OCI-LY1 (cell line): ENCODE data around the gene SLIT3.
"Not testable (repeated sequence)": the region's sequence is repeated elsewhere in the genome, so short reads cannot be mapped to it uniquely, and the experiment has no call there.

Source experiments
- H2AFZ ChIP-seq: fragments of 200-600 bp; sonication (generic), shearing (Covaris generic); 2 replicates; pipeline ENCODE4 v1.6.0; 2014; ENCODE audit warnings: antibody characterized with exemption, mild to moderate bottlenecking, low read length
- H3F3A ChIP-seq: fragments of 200-600 bp; sonication (generic), shearing (Covaris generic); 2 replicates; pipeline ENCODE4 v1.6.0; 2014; ENCODE audit warnings: mild to moderate bottlenecking, antibody characterized with exemption, low read length, moderate library complexity; ENCODE audit not compliant: insufficient read depth
- H3K27ac ChIP-seq: fragments of 200-600 bp; sonication (generic); 2 replicates; pipeline ENCODE4 v1.5.1; 2014; ENCODE audit warnings: low read length, mixed run types, mild to moderate bottlenecking, low read depth; ENCODE audit not compliant: poor library complexity, severe bottlenecking
- H3K27me3 ChIP-seq: fragments of 200-600 bp; sonication (generic); 2 replicates; pipeline ENCODE4 v1.6.0; 2014; ENCODE audit warnings: antibody characterized with exemption, mild to moderate bottlenecking, low read length, moderate library complexity; ENCODE audit not compliant: insufficient read depth
- H3K36me3 ChIP-seq: fragments of 200-600 bp; sonication (generic); 2 replicates; pipeline ENCODE4 v1.6.1; 2014; ENCODE audit warnings: mild to moderate bottlenecking, antibody characterized with exemption, low read length, moderate library complexity, mixed read lengths; ENCODE audit not compliant: insufficient read depth
- H3K4me1 ChIP-seq: fragments of 200-600 bp; sonication (generic); 2 replicates; pipeline ENCODE4 v1.5.1; 2014; ENCODE audit warnings: mild to moderate bottlenecking, low read length, moderate library complexity; ENCODE audit not compliant: insufficient read depth, severe bottlenecking
- H3K4me2 ChIP-seq: fragments of 200-600 bp; sonication (generic), shearing (Covaris generic); 2 replicates; pipeline ENCODE4 v1.6.1; 2014; ENCODE audit warnings: low read length
- H3K4me3 ChIP-seq: fragments of 200-600 bp; sonication (generic); 2 replicates; pipeline ENCODE4 v1.5.1; 2014; ENCODE audit warnings: low read length, low read depth, mild to moderate bottlenecking, mixed read lengths; ENCODE audit not compliant: poor library complexity, severe bottlenecking
- H3K79me2 ChIP-seq: fragments of 200-600 bp; shearing (Covaris generic); 2 replicates; pipeline ENCODE4 v1.6.1; 2016; ENCODE audit warnings: mixed run types, low read length, mixed read lengths; ENCODE audit not compliant: insufficient read depth
- H3K9ac ChIP-seq: fragments of 200-600 bp; sonication (generic), shearing (Covaris generic); 2 replicates; pipeline ENCODE4 v1.6.1; 2014; ENCODE audit warnings: mild to moderate bottlenecking, low read length, mixed read lengths
- H3K9me2 ChIP-seq: fragments of 200-600 bp; sonication (generic), shearing (Covaris generic); 2 replicates; pipeline ENCODE4 v1.6.1; 2014; ENCODE audit warnings: low read depth, mild to moderate bottlenecking, low read length, mixed read lengths
- H3K9me3 ChIP-seq: fragments of 200-600 bp; shearing (Covaris generic); 2 replicates; pipeline ENCODE4 v1.6.1; 2014; ENCODE audit warnings: low read length, mixed read lengths
- H4K20me1 ChIP-seq: fragments of 200-600 bp; sonication (generic), shearing (Covaris generic); 2 replicates; pipeline ENCODE4 v1.6.0; 2016; ENCODE audit warnings: mild to moderate bottlenecking, low read length; ENCODE audit not compliant: insufficient read depth
- CTCF ChIP-seq: fragments of 200-600 bp; sonication (generic), shearing (Covaris generic); IDR thresholded peaks from 2 replicates; pipeline ENCODE4 v1.5.1; 2017; ENCODE audit warnings: mild to moderate bottlenecking, antibody characterized with exemption, low read length, moderate library complexity, mixed read lengths
- EZH2 ChIP-seq: fragments of 200-600 bp; sonication (generic), shearing (Covaris generic); IDR thresholded peaks from 2 replicates; pipeline ENCODE4 v1.8.0; 2017; ENCODE audit warnings: borderline replicate concordance, mixed run types, mild to moderate bottlenecking, antibody characterized with exemption, low read length, moderate library complexity, mixed read lengths

Gene SLIT3

GRCh38 chr5:169218176-169218575 is 82.8 kb downstream of the SLIT3 start:
- Histone ChIP-seq H3K4me2 (no peak overlapping the region), H3K4me1 (no peaks in the 10 kb centered on the region), H3K27me3 (no peaks in the 10 kb centered on the region), H4K20me1 (no peaks in the 10 kb centered on the region), H3K79me2 (no peaks in the 10 kb centered on the region), H3F3A (no peaks in the 10 kb centered on the region), H3K4me3 (no peak overlapping the region), H3K27ac (no peak overlapping the region), H3K36me3 (no peaks in the 10 kb centered on the region), H3K9me2 (no peaks in the 10 kb centered on the region), H3K9me3 (no peaks in the 10 kb centered on the region), H3K9ac (no peak overlapping the region), H2AFZ (no peak overlapping the region)
- TF ChIP-seq EZH2 = no peak
- TF ChIP-seq CTCF = no peak

- Histone ChIP-seq H3K9ac (no peak overlapping the region), H3K4me1 (no peaks in the 10 kb centered on the region), H3K36me3 (no peaks in the 10 kb centered on the region), H2AFZ (no peak overlapping the region), H3K27me3 (no peaks in the 10 kb centered on the region), H3K4me2 (no peak overlapping the region), H3K9me3 (no peaks in the 10 kb centered on the region), H3F3A (no peaks in the 10 kb centered on the region), H3K9me2 (no peaks in the 10 kb centered on the region), H3K27ac (no peak overlapping the region), H3K4me3 (no peak overlapping the region), H4K20me1 (no peaks in the 10 kb centered on the region), H3K79me2 (no peaks in the 10 kb centered on the region)
- TF ChIP-seq EZH2 (no peak), CTCF (no peak)
Observed at GRCh38 chr5:169216866-169217265, 84.1 kb downstream of the SLIT3 start.

GRCh38 chr5:169213479-169213878 is 87.5 kb downstream of the SLIT3 start:
- Histone ChIP-seq H3F3A (no peaks in the 10 kb centered on the region), H3K9ac (no peak overlapping the region), H3K4me2 (no peak overlapping the region), H4K20me1 (no peaks in the 10 kb centered on the region), H3K27me3 (no peaks in the 10 kb centered on the region), H3K36me3 (no peaks in the 10 kb centered on the region), H3K4me1 (no peaks in the 10 kb centered on the region), H3K9me3 (no peaks in the 10 kb centered on the region), H3K79me2 (no peaks in the 10 kb centered on the region), H2AFZ (no peak overlapping the region), H3K9me2 (no peaks in the 10 kb centered on the region), H3K27ac (no peak overlapping the region), H3K4me3 (no peak overlapping the region)
- no peak for TF ChIP-seq CTCF

GRCh38 chr5:169211761-169212160 is 89.2 kb downstream of the SLIT3 start:
- H3K27me3 ChIP-seq, H4K20me1 ChIP-seq, H3K4me3 ChIP-seq, H3K79me2 ChIP-seq, H2AFZ ChIP-seq, H3K27ac ChIP-seq, H3K36me3 ChIP-seq, H3F3A ChIP-seq, H3K4me1 ChIP-seq, H3K9ac ChIP-seq, H3K9me3 ChIP-seq, H3K4me2 ChIP-seq, H3K9me2 ChIP-seq: not testable (repeated sequence)
